BLaER1 treated with 17β-estradiol and CSF1 and Interleukin-3, amounts not matched to agents 10 nM and 100 nM (cell line): ENCODE measurements around the gene SIGLEC5.
A peak's percentile ranks its signal among the peaks of the same experiment; 100 is the strongest.

Experiments used
- H3K27ac ChIP-seq, 11 experiments: shearing (Covaris generic); formaldehyde crosslinking; 2 replicates each; pipeline ENCODE4 v1.8.1; 2022
- H3K27me3 ChIP-seq, 11 experiments: shearing (Covaris generic); formaldehyde crosslinking; 2 replicates each; pipeline ENCODE4 v1.8.1; 2022
- H3K36me3 ChIP-seq, 11 experiments: shearing (Covaris generic); formaldehyde crosslinking; 2 replicates each; pipeline ENCODE4 v1.8.1; 2022
- H3K4me1 ChIP-seq, 10 experiments: shearing (Covaris generic); formaldehyde crosslinking; 2 replicates each; pipeline ENCODE4 v1.8.1; 2022
- H3K4me2 ChIP-seq, 11 experiments: shearing (Covaris generic); formaldehyde crosslinking; 2 replicates each; pipeline ENCODE4 v1.8.1; 2022
- H3K4me3 ChIP-seq, 10 experiments: shearing (Covaris generic); formaldehyde crosslinking; 2 replicates each; pipeline ENCODE4 v1.8.1; 2022
- H3K9ac ChIP-seq, 11 experiments: shearing (Covaris generic); formaldehyde crosslinking; 2 replicates each; pipeline ENCODE4 v1.8.1; 2022
- H3K9me3 ChIP-seq, 11 experiments: shearing (Covaris generic); formaldehyde crosslinking; replicated peaks in 1 of 11; 2 replicates each; pipeline ENCODE4 v1.8.1; 2022
- H4K20me1 ChIP-seq, 11 experiments: shearing (Covaris generic); formaldehyde crosslinking; 2 replicates each; pipeline ENCODE4 v1.8.1; 2022
- Cebpa-rat ChIP-seq, 11 experiments: shearing (Covaris generic); IDR thresholded peaks; 2 replicates each; pipeline ENCODE4 v1.8.1; 2022

SIGLEC5 gene

GRCh38 chr19:51570962-51571575 lies 59.1 kb downstream of the SIGLEC5 start, which contains the start of gene ZNF175:
ZNF175 (plus strand) TSS chr19:51571283; CDS start chr19:51573330, 2,047 bp downstream.
- no peak for TF ChIP-seq Cebpa-rat (IDR thresholded peaks at IDR 0.05)
- Histone ChIP-seq H3K36me3 (peaks cover 0 to 19% (median 11%) of the 10 kb centered on the region in 11 experiments; a peak in 13 of 22 replicates), H3K9me3 (peaks cover 0 to 4% (median 0%) of the 10 kb centered on the region in 11 experiments; a peak in 3 of 22 replicates), H4K20me1 (no peaks in the 10 kb centered on the region), H3K4me2 (peak within 1 kb of the TSS; percentile 70 to 91 (median 78)), H3K4me3 (peak within 1 kb of the TSS; percentile 57 to 73 (median 66)), H3K27me3 (no peaks in the 10 kb centered on the region; a peak in 1 of 22 replicates), H3K9ac (peak within 1 kb of the TSS; percentile 40 to 74 (median 69); a peak in 21 of 22 replicates), H3K4me1 (peaks cover 10 to 28% (median 15%) of the 10 kb centered on the region in 10 experiments; a peak in 18 of 20 replicates), H3K27ac (peak within 1 kb of the TSS in 10 of 11 experiments; percentile 27 to 70 (median 62); a peak in 19 of 22 replicates)

GRCh38 chr19:51568456-51568855 lies 61.7 kb downstream of the SIGLEC5 start:
- Histone ChIP-seq H3K9ac (no peak overlapping the region), H3K4me1 (peaks cover 19 to 52% (median 34%) of the 10 kb centered on the region in 10 experiments)
- TF ChIP-seq Cebpa-rat (IDR thresholded peaks at IDR 0.05) = no peak

GRCh38 chr19:51567583-51567982 lies 62.6 kb downstream of the SIGLEC5 start:
- no peak for TF ChIP-seq Cebpa-rat (IDR thresholded peaks at IDR 0.05)
- no peaks in the 10 kb centered on the region for H4K20me1 ChIP-seq
- H3K4me3 ChIP-seq = no peak overlapping the region

More at GRCh38 chr19:51568456-51568855, 61.7 kb downstream of the SIGLEC5 start:
- Histone ChIP-seq H3K36me3 (peaks cover 0 to 6% (median 5%) of the 10 kb centered on the region in 11 experiments; a peak in 10 of 22 replicates), H3K4me3 (no peak overlapping the region), H3K4me2 (no peak overlapping the region), H4K20me1 (no peaks in the 10 kb centered on the region), H3K9me3 (peaks cover 0 to 4% (median 0%) of the 10 kb centered on the region in 11 experiments; a peak in 3 of 22 replicates), H3K27ac (no peak overlapping the region), H3K27me3 (no peaks in the 10 kb centered on the region; a peak in 1 of 22 replicates)

GRCh38 chr19:51566489-51567100 lies 63.6 kb downstream of the SIGLEC5 start:
- peaks cover 10 to 34% (median 23%) of the 10 kb centered on the region in 10 experiments; a peak in 19 of 20 replicates for H3K4me1 ChIP-seq
- H3K27ac ChIP-seq = no peak overlapping the region

More at GRCh38 chr19:51567583-51567982, 62.6 kb downstream of the SIGLEC5 start:
- Histone ChIP-seq H3K4me2 (no peak overlapping the region), H3K4me1 (peaks cover 19 to 43% (median 30%) of the 10 kb centered on the region in 10 experiments), H3K27ac (no peak overlapping the region), H3K36me3 (no peaks in the 10 kb centered on the region), H3K9me3 (peaks cover 0 to 4% (median 0%) of the 10 kb centered on the region in 11 experiments; a peak in 3 of 22 replicates), H3K27me3 (no peaks in the 10 kb centered on the region; a peak in 1 of 22 replicates), H3K9ac (no peak overlapping the region)

GRCh38 chr19:51565583-51565982 lies 64.6 kb downstream of the SIGLEC5 start:
- Histone ChIP-seq H3K36me3 (no peaks in the 10 kb centered on the region), H3K9me3 (no peaks in the 10 kb centered on the region), H3K4me1 (peaks cover 9 to 34% (median 23%) of the 10 kb centered on the region in 10 experiments; a peak in 19 of 20 replicates), H3K27me3 (no peaks in the 10 kb centered on the region), H3K9ac (peak overlapping the region in 1 of 11 experiments; percentile 50; a peak in 2 of 22 replicates), H3K27ac (peak overlapping the region in 5 of 11 experiments; percentile 14 to 69 (median 56); a peak in 9 of 22 replicates), H3K4me3 (no peak overlapping the region), H4K20me1 (no peaks in the 10 kb centered on the region), H3K4me2 (peak overlapping the region in 9 of 11 experiments; percentile 47 to 84 (median 69); a peak in 18 of 22 replicates)
- TF ChIP-seq Cebpa-rat (IDR thresholded peaks at IDR 0.05) = no peak

More at GRCh38 chr19:51566489-51567100, 63.6 kb downstream of the SIGLEC5 start:
- no peaks in the 10 kb centered on the region for H3K36me3 ChIP-seq
- H4K20me1 ChIP-seq = no peaks in the 10 kb centered on the region
- no peak for TF ChIP-seq Cebpa-rat (IDR thresholded peaks at IDR 0.05)
- H3K9ac ChIP-seq = no peak overlapping the region
- H3K27me3 ChIP-seq = no peaks in the 10 kb centered on the region; a peak in 1 of 22 replicates
- H3K4me3 ChIP-seq = no peak overlapping the region
- peak overlapping the region in 4 of 11 experiments; percentile 12 to 84 (median 78); a peak in 6 of 22 replicates for H3K4me2 ChIP-seq
- peaks cover 0 to 4% (median 0%) of the 10 kb centered on the region in 11 experiments; a peak in 3 of 22 replicates for H3K9me3 ChIP-seq

- Histone ChIP-seq H3K9me3 (no peaks in the 10 kb centered on the region), H4K20me1 (no peaks in the 10 kb centered on the region), H3K27me3 (no peaks in the 10 kb centered on the region), H3K27ac (peak overlapping the region in 5 of 11 experiments; percentile 56 to 69 (median 59); a peak in 10 of 22 replicates), H3K9ac (peak overlapping the region in 2 of 11 experiments; percentile 24 to 50; a peak in 2 of 22 replicates), H3K4me1 (peaks cover 9 to 34% (median 23%) of the 10 kb centered on the region in 10 experiments; a peak in 19 of 20 replicates), H3K4me3 (no peak overlapping the region), H3K36me3 (no peaks in the 10 kb centered on the region), H3K4me2 (peak overlapping the region; percentile 5 to 84 (median 68))
- TF ChIP-seq Cebpa-rat (IDR thresholded peaks at IDR 0.05) = no peak
Observed at GRCh38 chr19:51564791-51565190, 65.4 kb downstream of the SIGLEC5 start.
